K562 (cell line): ENCODE measurements around the gene TSPAN18. TPM values are rescaled to one million over a fixed set of nuclear protein-coding genes. Genes with fewer than 3 reads are reported as not detected.

Source experiments
- ATAC-seq: fragments of 200-7000 bp; cut with Tn5 transposase; 3 replicates; pipeline ENCODE4 v1.9.1; 2020; ENCODE audit warnings: moderate library complexity
- BruUV-seq: library from RNA; stranded (reverse); fragments of 400-500 nt; replicated peaks from 2 replicates; lab custom pipeline; 2021; lab: Mats Ljungman, UMichigan
- CTCF ChIA-PET: fragments of 300-600 bp; formaldehyde crosslinking; extraction: SDS; loops from one replicate; lab custom pipeline; 2021; ENCODE audit warnings: low intra/inter-chr PET ratio; lab: Yijun Ruan, JAX
- POLR2A ChIA-PET: fragments of 300-600, 350-650 bp; sonication (Branson Sonifier 250); formaldehyde crosslinking; extraction: SDS; loops from one replicate; lab custom pipeline; 2021; ENCODE audit warnings: antibody characterized with exemption, inconsistent platforms; lab: Yijun Ruan, JAX
- DNase-seq, 4 experiments: peaks; one replicate each; pipeline versions ENCODE4 v3.0.0 to v3.0.0-alpha.2; 2011 to 2018; ENCODE audit warnings: low spot score in 3 of 4, mixed read lengths in 3 of 4; ENCODE audit errors: extremely low read depth in 1 of 4
- FAIRE-seq: peaks from 2 replicates; lab custom pipeline; 2011; peaks lifted over from hg19 to GRCh38; lab: Jason Lieb, UNC
- H2AFZ ChIP-seq: 2 replicates; pipeline ENCODE4 v1.6.0; 2011; ENCODE audit warnings: low read depth, low read length, control low read depth, inconsistent platforms
- H3K27ac ChIP-seq: fragments of 200-600 bp; 3 replicates; pipeline ENCODE4 v1.8.0; 2011; ENCODE audit warnings: low read depth, mild to moderate bottlenecking, control low read depth, inconsistent platforms, low read length, moderate library complexity, mixed read lengths; ENCODE audit errors: extremely low read depth
- H3K27me3 ChIP-seq, 2 experiments: fragments of 300-600 bp in 1 of 2; 2 replicates in 1 of 2; 3 replicates in 1 of 2; pipeline versions ENCODE4 v1.6.0 to v1.8.0; 2011; ENCODE audit warnings: inconsistent platforms in 2 of 2, low read length in 2 of 2, mild to moderate bottlenecking in 1 of 2, mixed read lengths in 1 of 2, moderate library complexity in 1 of 2; ENCODE audit not compliant: control insufficient read depth in 2 of 2, insufficient read depth in 2 of 2
- H3K36me3 ChIP-seq: fragments of 300-600 bp; 3 replicates; pipeline ENCODE4 v1.8.0; 2011; ENCODE audit warnings: mild to moderate bottlenecking, low read length, inconsistent platforms; ENCODE audit not compliant: control insufficient read depth, insufficient read depth
- H3K4me1 ChIP-seq, 2 experiments: fragments of 200-600 bp in 1 of 2; replicated peaks in 1 of 2; 2 replicates in 1 of 2; 3 replicates in 1 of 2; pipeline versions ENCODE4 v1.5.1 to v1.8.0; 2011; ENCODE audit warnings: inconsistent platforms in 2 of 2, low read length in 2 of 2, mild to moderate bottlenecking in 1 of 2, mixed read lengths in 1 of 2, moderate library complexity in 1 of 2; ENCODE audit not compliant: control insufficient read depth in 2 of 2, insufficient read depth in 2 of 2
- H3K4me2 ChIP-seq: 2 replicates; pipeline ENCODE4 v1.6.1; 2011; ENCODE audit warnings: low read length, control low read depth, inconsistent platforms, mixed read lengths; ENCODE audit not compliant: insufficient read depth
- H3K4me3 ChIP-seq: fragments of 200-600 bp; sonication (generic), shearing (Covaris generic); 2 replicates; pipeline ENCODE4 v1.5.1; 2016; ENCODE audit warnings: control low read depth, inconsistent platforms
- H3K79me2 ChIP-seq: fragments of 200-600 bp; 3 replicates; pipeline ENCODE4 v1.8.0; 2011; ENCODE audit warnings: low read length, inconsistent platforms; ENCODE audit not compliant: control insufficient read depth, insufficient read depth
- H3K9ac ChIP-seq, 2 experiments: 2 replicates each; pipeline versions ENCODE4 v1.6.0 to v1.6.1; 2011; ENCODE audit warnings: low read depth in 2 of 2, low read length in 2 of 2, control low read depth in 1 of 2, inconsistent platforms in 1 of 2, mild to moderate bottlenecking in 1 of 2, mixed read lengths in 1 of 2; ENCODE audit not compliant: insufficient read depth in 1 of 2
- H3K9me1 ChIP-seq: one replicate; pipeline ENCODE4 v1.6.0; 2011; ENCODE audit warnings: inconsistent platforms, mild to moderate bottlenecking, low read length, moderate library complexity; ENCODE audit not compliant: control insufficient read depth, insufficient read depth
- H3K9me3 ChIP-seq: replicated peaks from 2 replicates; pipeline ENCODE4 v1.5.1; 2011; ENCODE audit warnings: low read depth, low read length, inconsistent platforms; ENCODE audit not compliant: control insufficient read depth, insufficient read depth
- H4K20me1 ChIP-seq: replicated peaks from 2 replicates; pipeline ENCODE4 v1.6.1; 2011; ENCODE audit warnings: low read length, inconsistent platforms, mixed read lengths; ENCODE audit not compliant: control insufficient read depth, insufficient read depth
- CCAR2 ChIP-seq: fragments of 200-400 bp; formaldehyde crosslinking; IDR thresholded peaks from 2 replicates; pipeline ENCODE4 v1.6.1; 2017; ENCODE audit warnings: mild to moderate bottlenecking, low read depth, low read length
- JUNB ChIP-seq: fragments of 450-650 bp; formaldehyde crosslinking; conservative IDR thresholded peaks from 2 replicates; pipeline ENCODE4 v1.4.0; 2020; ENCODE audit warnings: mild to moderate bottlenecking
- KLF13 ChIP-seq: fragments of 450-650 bp; IDR thresholded peaks from 2 replicates; pipeline ENCODE4 v1.6.1; 2016; ENCODE audit warnings: missing genetic modification characterization, low read depth, mild to moderate bottlenecking, missing compliant biosample characterization, moderate library complexity, borderline replicate concordance
- OTX1 ChIP-seq: fragments of 450-650 bp; formaldehyde crosslinking; IDR thresholded peaks from 2 replicates; pipeline ENCODE4 v1.4.0; 2022; ENCODE audit warnings: mild to moderate bottlenecking
- SREBF1 ChIP-seq: fragments of 150-350 bp; IDR thresholded peaks from 2 replicates; pipeline ENCODE4 v1.6.1; 2014; ENCODE audit warnings: antibody characterized with exemption, low read depth, low read length, borderline replicate concordance
- TSC22D4 ChIP-seq: fragments of 450-650 bp; IDR thresholded peaks from 2 replicates; pipeline ENCODE4 v1.6.1; 2016; ENCODE audit warnings: missing genetic modification characterization, missing biosample characterization, control low read depth
- ZNF124 ChIP-seq: sonication (generic); formaldehyde crosslinking; IDR thresholded peaks from 2 replicates; pipeline ENCODE4 v1.8.1; 2022; ENCODE audit warnings: missing genetic modification reagents
- ZNF584 ChIP-seq: fragments of 200-800 bp; sonication (Bioruptor generic); IDR thresholded peaks from 2 replicates; pipeline ENCODE4 v1.6.1; 2016; ENCODE audit warnings: low read depth, mild to moderate bottlenecking, missing genetic modification characterization, missing compliant biosample characterization
- WGBS: fragments of 100-300 bp; shearing (Covaris generic); methylation state at CpG from one replicate; pipeline ENCODE4 v1.1.6; 2016; ENCODE audit warnings: low coverage, mixed read lengths; ENCODE audit not compliant: insufficient coverage; ENCODE audit errors: missing lambda C conversion rate; 5-methylcytosine and 5-hydroxymethylcytosine counted together
- in situ Hi-C: fragments of 300-500 bp; cut with MboI; formaldehyde crosslinking; loops from 4 replicates; pipeline ENCODE4 v1.15.0; 2018; ENCODE audit warnings: inconsistent platforms, mixed read lengths
- intact Hi-C: fragments of 100-400 bp; cut with micrococcal nuclease; formaldehyde crosslinking; loops from 2 replicates; pipeline ENCODE4 v1.14.2; 2022
- polyA plus RNA-seq, 8 experiments: library from polyadenylated mRNA; depleted of rRNA in 4 of 8; stranded (reverse) in 5 of 8; unstranded in 3 of 8; fragments of >200 nt; fragmentation: Nextera tagmentation in 2 of 8; fragmentation: Illumina TruSeq in 1 of 8; extraction: Ambion mirVana in 2 of 8; extraction: Trizol in 1 of 8; gene quantifications; 2 replicates each; pipeline versions ENCODE4 v1.2.1 to v1.2.3, GENCODE V29; 2011 to 2014; ENCODE audit warnings: inconsistent platforms in 1 of 8, missing spikeins in 1 of 8
- total RNA-seq, 7 experiments: library from RNA; depleted of rRNA in 6 of 7; stranded (reverse); fragments of >200 nt in 6 of 7; fragmentation: Illumina TruSeq in 2 of 7; extraction: Trizol in 2 of 7; gene quantifications; 2 replicates each; pipeline versions ENCODE4 v1.2.1 to v1.2.3, GENCODE V29; 2011 to 2021; ENCODE audit warnings: low replicate concordance in 1 of 7
- TF ChIP-seq, protein P1 (sequence below): fragments of 450-650 bp; formaldehyde crosslinking; IDR thresholded peaks from 2 replicates; pipeline ENCODE4 v1.4.0; 2022; ENCODE audit warnings: missing genetic modification characterization

The TSPAN18 gene
- total and polyA plus RNA-seq, 9 of the 15 experiments (the other 6 are each of a cell fraction or from before 2014, with no cell fraction given), result 0.17 to 0.35 (median 0.22) TPM; not detected in 4

DNA sequence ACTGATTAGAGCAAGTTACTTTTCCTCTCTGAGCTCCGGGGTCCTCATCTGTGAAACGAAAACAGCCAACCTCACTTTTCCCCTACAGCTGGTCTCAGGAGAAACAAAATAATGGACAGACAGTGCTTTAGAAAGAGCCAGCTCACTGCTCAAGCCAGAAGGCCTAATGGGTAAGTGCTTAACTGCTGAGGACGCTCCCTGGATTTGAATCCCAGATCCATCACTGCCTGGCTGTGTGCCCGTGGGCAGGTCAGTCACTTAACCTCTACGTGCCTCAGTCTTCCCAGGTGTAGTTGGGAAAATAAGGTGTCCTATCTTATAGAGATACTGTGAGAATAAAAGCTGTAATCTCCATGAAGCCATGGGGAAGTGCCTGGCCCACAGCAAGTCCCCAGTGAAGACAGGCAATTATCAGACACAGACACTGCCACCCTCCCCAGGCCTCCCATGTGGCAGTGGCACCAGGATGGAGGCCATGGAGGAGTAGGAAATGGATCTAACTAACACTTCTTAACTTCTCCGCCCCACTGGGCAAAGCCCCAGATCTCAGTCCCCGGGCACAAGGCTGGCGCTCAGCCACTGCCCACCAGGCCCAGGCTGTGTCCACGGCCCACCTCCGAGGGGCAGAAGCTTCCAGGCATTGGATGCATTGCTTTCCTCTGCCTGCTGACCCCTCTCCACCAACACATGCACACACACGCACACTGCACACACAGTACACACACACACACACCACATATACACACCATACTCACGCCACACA is 214.7 kb downstream of the TSPAN18 start (continued):
- TF ChIP-seq ZNF124, result no peak
- no peak for TF ChIP-seq JUNB
- no peak for TF ChIP-seq ZNF584

DNA sequence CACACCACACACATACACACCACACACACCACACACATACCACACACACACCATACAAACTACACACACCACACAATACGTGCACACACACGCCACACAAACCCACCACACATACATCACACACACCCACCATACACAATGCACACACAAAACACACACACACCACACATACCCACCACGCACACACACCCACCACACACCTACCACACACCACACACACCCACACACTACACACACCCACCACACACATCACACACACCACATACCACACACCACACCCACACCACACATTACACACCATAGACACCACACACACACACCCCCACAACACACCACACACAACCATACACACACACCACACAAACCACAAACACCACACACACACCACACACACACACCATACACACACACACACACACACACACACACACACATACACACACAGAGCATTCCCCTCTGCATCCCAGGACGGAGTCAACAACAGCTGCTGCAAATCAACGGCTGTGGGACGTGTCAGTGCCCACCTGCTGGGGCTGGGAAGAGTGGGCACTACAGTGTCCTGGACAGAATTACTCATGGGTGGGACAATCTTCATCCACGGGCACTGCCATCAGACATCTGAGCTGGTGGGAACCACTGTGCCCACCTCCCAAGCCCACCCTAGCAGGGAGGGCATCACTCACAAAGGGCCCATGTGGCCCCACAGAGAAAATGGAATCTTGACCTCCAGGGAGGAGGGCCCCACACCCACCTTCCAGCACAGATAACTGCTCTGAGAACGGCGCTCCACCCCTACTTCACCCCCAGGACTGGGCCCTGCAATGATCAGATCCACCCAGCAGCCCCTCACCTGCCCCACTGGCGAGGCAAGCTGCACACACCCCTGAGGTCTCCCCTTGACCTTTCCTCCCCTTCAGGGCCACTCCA is 215.5 kb downstream of the TSPAN18 start:
- H3K36me3 ChIP-seq, result no peaks in the 10 kb centered on the region
- BruUV-seq, result no TSS peak
- intact Hi-C loops (no loop called here), in situ Hi-C loops (no loop called here)
- 12% methylated on average over 10 of the region's 10 CpGs for WGBS
- H3K27ac ChIP-seq, result no peak overlapping the region
- no peak for DNase-seq
- H4K20me1 ChIP-seq, result peaks cover 23% of the 10 kb centered on the region; the same call in 1 of the 2 replicates
- no peak overlapping the region for H3K9ac ChIP-seq
- TF ChIP-seq OTX1 (CRISPR knock-in tag) (0 out of 2 replicates have a peak, but pooled peaks have one; percentile 13), SREBF1 (no peak), TSC22D4 (tag) (peak; percentile 92; the same call in 1 of the 2 replicates), CCAR2 (no peak), KLF13 (tag) (no peak)
- TF ChIP-seq, protein P1, sequence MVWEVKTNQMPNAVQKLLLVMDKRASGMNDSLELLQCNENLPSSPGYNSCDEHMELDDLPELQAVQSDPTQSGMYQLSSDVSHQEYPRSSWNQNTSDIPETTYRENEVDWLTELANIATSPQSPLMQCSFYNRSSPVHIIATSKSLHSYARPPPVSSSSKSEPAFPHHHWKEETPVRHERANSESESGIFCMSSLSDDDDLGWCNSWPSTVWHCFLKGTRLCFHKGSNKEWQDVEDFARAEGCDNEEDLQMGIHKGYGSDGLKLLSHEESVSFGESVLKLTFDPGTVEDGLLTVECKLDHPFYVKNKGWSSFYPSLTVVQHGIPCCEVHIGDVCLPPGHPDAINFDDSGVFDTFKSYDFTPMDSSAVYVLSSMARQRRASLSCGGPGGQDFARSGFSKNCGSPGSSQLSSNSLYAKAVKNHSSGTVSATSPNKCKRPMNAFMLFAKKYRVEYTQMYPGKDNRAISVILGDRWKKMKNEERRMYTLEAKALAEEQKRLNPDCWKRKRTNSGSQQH, result 0 out of 2 replicates have a peak, but pooled peaks have one; percentile 16
- no peak overlapping the region for H3K4me3 ChIP-seq
- no peak for ATAC-seq
- no peaks in the 10 kb centered on the region for H3K9me3 ChIP-seq
- ChIA-PET CTCF (no interaction called here), POLR2A (interaction anchor here (0.5 kb wide), 1 partner anchor 33 kb away, joined by 3 read pairs; no protein-coding TSS in a partner anchor)
- no peaks in the 10 kb centered on the region for H3K79me2 ChIP-seq
- peaks cover 0 to 7% of the 10 kb centered on the region in 2 experiments; a peak in 2 of 5 replicates for H3K4me1 ChIP-seq
- peak; percentile 81 for FAIRE-seq
- H3K4me2 ChIP-seq, result no peak overlapping the region
- H3K9me1 ChIP-seq, result no peaks in the 10 kb centered on the region
- no peak overlapping the region for H2AFZ ChIP-seq
- peaks cover 0 to 25% of the 10 kb centered on the region in 2 experiments; a peak in 2 of 5 replicates for H3K27me3 ChIP-seq
